SK-N-MC (cell line): ENCODE data around the gene EVL.

ENCODE experiments used
- DNase-seq: peaks from one replicate; pipeline ENCODE4 v3.0.0-alpha.2; 2011; ENCODE audit warnings: low read depth, low spot score
- H3K27ac ChIP-seq: fragments of 200-600 bp; sonication (generic); 2 replicates; pipeline ENCODE4 v1.5.1; 2016; ENCODE audit warnings: mixed run types
- H3K36me3 ChIP-seq: fragments of 200-600 bp; sonication (generic); 2 replicates; pipeline ENCODE4 v1.6.1; 2017; ENCODE audit warnings: antibody characterized with exemption, low read length, mixed read lengths; ENCODE audit not compliant: insufficient read depth
- H3K4me3 ChIP-seq: fragments of 200-600 bp; sonication (generic); 2 replicates; pipeline ENCODE4 v1.5.1; 2016
- H3K9ac ChIP-seq: fragments of 200-600 bp; sonication (generic); 2 replicates; pipeline ENCODE4 v1.8.0; 2017; ENCODE audit warnings: mixed run types, mixed read lengths; ENCODE audit not compliant: insufficient read length
- H3K9me3 ChIP-seq: fragments of 200-600 bp; sonication (generic); 2 replicates; pipeline ENCODE4 v1.6.1; 2017; ENCODE audit warnings: low read depth, mild to moderate bottlenecking, antibody characterized with exemption, low read length, moderate library complexity, mixed read lengths
- EZH2 ChIP-seq: fragments of 200-600 bp; sonication (generic); IDR thresholded peaks from one replicate; pipeline ENCODE4 v1.6.1; 2017; ENCODE audit warnings: antibody characterized with exemption
- FOXP2 ChIP-seq: optimal IDR thresholded peaks from 2 replicates; pipeline ENCODE3; 2011; ENCODE audit warnings: mild to moderate bottlenecking, moderate library complexity; ENCODE audit not compliant: insufficient read depth; ENCODE audit errors: extremely low read length, control extremely low read depth
- POLR2AphosphoS5 ChIP-seq: IDR thresholded peaks from 2 replicates; pipeline ENCODE4 v1.6.1; 2012; ENCODE audit warnings: mild to moderate bottlenecking, low read depth, low read length, borderline replicate concordance

EVL gene

DNA sequence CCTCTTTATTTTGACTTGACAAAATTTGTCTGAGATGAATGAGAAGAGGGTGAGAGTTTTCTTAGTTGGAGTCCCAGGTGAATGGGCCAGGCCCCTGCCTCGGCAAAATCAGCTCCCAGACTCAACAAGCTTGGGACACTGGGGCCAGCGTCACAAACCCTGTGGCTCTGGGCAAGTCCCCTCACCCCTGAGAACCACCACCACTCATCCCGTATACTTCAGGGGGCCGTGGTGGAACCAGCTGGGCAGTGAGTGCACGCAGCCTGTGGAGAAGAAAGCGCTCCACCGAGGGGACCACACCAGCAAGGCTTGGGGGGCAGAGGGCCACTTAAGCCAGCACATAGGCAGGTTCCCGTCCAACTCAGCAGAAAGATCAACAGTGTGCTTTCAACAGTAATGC, 54.0 kb downstream of the EVL start:
- no peak overlapping the region for H3K27ac ChIP-seq
- no peaks in the 10 kb centered on the region for H3K9me3 ChIP-seq
- H3K9ac ChIP-seq: no peak overlapping the region
- no peak overlapping the region for H3K4me3 ChIP-seq
- H3K36me3 ChIP-seq: no peaks in the 10 kb centered on the region
- DNase-seq: no peak
- TF ChIP-seq FOXP2 (no peak), EZH2 (no peak), POLR2AphosphoS5 (no peak)

DNA sequence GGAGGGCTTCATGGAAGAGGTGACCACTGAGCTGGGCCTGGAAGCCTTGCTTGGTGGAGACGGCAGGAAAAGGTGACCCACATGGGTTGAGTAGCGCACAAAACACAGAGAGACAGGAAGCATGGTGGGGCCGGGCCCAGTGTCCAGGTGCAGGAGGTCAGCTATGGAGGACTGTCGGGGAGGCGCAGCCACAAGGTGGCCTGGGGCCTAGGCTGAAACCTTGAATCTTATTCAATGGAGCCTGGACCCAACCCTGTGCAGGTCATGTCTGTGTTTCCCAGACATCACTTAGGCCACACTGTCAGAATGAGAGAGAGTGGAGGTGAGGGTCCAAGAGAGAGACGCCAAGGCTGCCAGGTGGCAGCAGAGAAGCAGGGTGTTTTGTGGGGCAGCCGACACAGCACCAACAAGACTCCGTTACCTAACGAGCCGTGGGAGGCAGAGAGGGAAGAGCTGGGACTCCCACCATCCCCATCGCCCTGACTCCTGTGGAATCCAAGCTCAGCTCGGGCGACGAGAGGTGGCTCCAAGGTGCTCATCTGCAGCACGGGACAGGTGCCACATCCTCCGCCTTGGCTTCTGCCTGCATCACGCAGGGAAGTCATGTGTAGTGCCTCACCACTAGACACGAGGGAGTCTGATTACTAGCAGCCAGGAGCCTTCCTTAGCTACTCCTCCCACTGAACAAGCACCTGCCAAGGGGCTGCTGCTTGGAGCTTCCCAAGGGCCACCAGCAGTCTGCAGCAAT, 55.5 kb downstream of the EVL start:
- Histone ChIP-seq H3K9ac (no peak overlapping the region), H3K27ac (no peak overlapping the region), H3K9me3 (no peaks in the 10 kb centered on the region), H3K4me3 (no peak overlapping the region), H3K36me3 (no peaks in the 10 kb centered on the region)
- TF ChIP-seq FOXP2 (no peak), POLR2AphosphoS5 (no peak), EZH2 (no peak)
- no peak for DNase-seq

DNA sequence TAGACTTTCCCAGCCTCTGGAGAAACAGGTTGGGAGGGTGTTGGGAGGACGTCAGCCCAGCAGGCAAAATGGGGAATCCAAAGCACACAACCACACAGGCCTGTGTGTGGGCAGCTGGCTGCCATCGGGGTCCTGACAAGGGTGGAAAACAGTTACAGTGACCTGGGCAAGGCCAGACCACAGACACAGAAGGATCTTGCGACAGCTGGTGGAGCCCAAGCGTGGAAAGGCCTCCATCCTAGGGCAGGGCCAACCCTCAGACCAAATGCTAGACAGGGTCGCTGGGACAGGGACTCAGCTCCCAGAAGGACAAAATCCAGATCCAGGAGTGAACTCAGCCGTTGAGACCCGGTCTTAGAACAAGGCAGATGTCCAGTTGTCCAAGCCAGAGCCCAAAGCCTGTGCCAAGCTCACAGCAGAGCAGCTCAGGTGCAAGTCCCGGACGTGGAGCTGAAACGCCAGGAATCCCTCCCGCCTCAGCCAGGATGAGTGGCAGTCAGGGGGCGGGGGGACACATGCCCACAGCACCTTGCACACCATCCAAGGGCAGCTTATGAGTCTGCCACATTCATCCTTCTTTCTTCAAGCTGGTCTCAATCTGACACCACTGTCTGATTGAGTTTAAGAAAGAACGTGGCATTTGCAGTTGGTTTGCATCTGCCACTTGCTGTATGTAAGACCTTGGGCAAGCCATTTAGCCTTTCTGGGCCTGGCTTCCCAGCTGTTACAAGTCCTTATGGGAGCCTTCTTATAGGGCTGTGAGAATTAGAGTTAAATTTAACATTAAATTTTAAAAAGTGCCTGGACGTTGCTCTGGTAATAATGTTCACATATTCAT, 56.6 kb downstream of the EVL start:
- no peak overlapping the region for H3K27ac ChIP-seq
- no peaks in the 10 kb centered on the region; the same call in 1 of the 2 replicates for H3K36me3 ChIP-seq
- no peak overlapping the region for H3K9ac ChIP-seq
- no peaks in the 10 kb centered on the region for H3K9me3 ChIP-seq
- no peak for DNase-seq
- H3K4me3 ChIP-seq: no peak overlapping the region
- TF ChIP-seq EZH2: no peak
- no peak for TF ChIP-seq POLR2AphosphoS5
- no peak for TF ChIP-seq FOXP2

DNA sequence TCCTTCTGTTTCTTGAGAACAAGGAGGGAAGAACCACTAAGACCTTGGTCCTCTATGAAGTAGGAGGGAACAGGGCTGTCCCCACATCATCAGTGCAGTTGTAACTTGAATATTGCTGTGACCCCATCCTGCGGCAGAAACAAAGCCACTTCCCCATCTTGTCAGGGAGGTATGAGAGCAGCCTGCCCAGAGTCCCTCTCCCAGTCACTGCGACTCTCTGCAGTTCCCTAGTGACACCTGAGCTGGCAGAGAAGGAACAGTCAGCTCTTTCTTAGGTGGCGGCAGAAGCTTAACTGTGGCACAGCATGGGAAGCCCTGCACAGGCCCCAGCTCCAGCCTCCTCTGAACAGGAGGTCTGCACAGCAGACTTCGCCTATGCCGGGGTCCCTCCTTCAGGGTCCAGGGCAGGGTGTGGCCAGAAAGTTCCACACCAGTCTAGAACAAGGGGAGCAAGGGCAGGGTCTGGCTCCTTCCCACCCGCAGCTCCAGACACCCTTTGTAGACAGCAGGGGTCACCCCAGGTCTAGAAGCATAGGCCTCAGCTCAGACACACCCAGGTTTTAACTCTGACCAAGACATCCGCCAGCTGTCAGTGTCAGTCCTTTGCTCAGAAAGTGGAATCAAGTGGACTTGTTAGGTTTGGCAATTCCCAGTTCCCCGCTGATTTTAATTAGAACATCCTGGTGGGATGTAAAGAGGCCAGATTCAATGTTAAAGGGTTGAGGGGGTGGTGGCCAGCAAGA, 57.4 kb downstream of the EVL start:
- Histone ChIP-seq H3K4me3 (no peak overlapping the region), H3K9me3 (no peaks in the 10 kb centered on the region), H3K9ac (no peak overlapping the region), H3K36me3 (no peaks in the 10 kb centered on the region; the same call in 1 of the 2 replicates), H3K27ac (no peak overlapping the region)
- TF ChIP-seq EZH2: no peak
- no peak for TF ChIP-seq POLR2AphosphoS5
- TF ChIP-seq FOXP2: no peak
- DNase-seq: no peak

DNA sequence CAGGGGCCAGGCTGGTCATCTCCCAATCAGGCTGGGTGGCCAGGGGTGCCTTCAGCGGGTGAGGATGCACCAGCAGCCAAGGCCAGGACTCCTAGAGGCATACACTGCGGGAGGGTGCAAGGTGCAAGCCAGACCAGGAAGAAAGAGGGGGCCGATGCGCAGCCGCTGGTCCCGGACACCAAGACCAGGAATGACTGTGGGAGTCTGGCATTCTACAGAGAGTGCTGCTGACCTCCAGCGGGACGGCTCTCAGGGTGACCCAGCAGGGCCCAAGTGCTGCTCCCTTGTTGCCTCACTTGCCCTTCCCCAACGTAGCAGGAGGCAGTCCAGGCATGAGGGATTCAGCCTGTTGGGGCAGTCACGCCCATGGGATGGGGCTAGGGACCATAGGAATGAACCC, 58.4 kb downstream of the EVL start:
- no peak overlapping the region for H3K9ac ChIP-seq
- no peak overlapping the region for H3K4me3 ChIP-seq
- DNase-seq: no peak
- no peak overlapping the region for H3K27ac ChIP-seq
- no peaks in the 10 kb centered on the region for H3K9me3 ChIP-seq
- H3K36me3 ChIP-seq: no peaks in the 10 kb centered on the region; the same call in 1 of the 2 replicates
- TF ChIP-seq FOXP2 (no peak), EZH2 (no peak), POLR2AphosphoS5 (no peak)

DNA sequence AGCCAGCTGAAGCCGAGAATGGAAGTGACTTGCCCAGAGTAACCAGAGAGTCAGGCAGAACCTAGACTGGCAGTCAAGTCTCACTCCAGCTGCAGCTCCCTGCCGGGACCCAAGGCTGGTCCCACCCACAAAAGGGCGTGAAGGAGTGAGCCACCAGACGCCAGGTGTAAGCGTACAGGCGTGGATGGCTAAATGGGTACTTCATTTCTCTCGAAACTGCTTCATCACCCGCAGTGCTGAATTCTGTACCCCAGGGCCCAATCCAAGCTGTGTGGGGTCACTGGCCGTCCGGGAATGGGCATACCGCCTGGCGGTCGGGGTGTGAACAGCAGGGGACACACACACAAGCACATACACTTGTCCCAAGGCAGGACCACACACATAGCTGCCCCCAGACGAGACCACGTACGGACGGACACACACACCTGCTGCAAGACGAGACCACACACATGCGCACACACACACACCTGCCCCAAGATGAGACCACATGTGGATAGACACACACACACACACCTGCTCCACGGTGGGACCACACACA, 59.4 kb downstream of the EVL start:
- H3K27ac ChIP-seq: no peak overlapping the region
- TF ChIP-seq EZH2 (no peak), FOXP2 (no peak), POLR2AphosphoS5 (no peak)
- H3K4me3 ChIP-seq: no peak overlapping the region
- no peak overlapping the region for H3K9ac ChIP-seq
- no peaks in the 10 kb centered on the region; the same call in 1 of the 2 replicates for H3K36me3 ChIP-seq
- H3K9me3 ChIP-seq: no peaks in the 10 kb centered on the region
- DNase-seq: no peak

DNA sequence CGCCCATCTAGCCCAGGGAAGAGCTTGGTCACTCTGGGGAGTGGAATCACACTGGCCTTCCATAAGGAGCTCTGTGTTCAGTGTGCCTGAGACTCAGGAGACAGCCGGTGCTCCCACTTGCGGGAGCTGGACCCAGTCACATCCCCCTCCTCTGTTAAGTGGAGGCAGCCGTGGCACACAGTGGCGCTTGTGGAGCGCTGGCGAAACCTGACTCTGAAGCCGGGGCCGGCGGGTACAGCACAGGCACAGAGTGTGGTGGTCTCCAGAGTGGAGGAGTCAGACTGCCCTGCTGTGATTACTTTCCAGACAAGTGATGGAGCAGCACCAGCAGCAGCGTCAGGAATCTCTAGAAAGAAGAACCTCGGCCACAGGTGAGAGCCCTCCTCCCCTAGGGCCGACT, 61.2 kb downstream of the EVL start:
- Histone ChIP-seq H3K4me3 (no peak overlapping the region), H3K36me3 (no peaks in the 10 kb centered on the region; the same call in 1 of the 2 replicates), H3K27ac (no peak overlapping the region), H3K9ac (no peak overlapping the region), H3K9me3 (no peaks in the 10 kb centered on the region)
- DNase-seq: no peak
- TF ChIP-seq POLR2AphosphoS5: no peak
- TF ChIP-seq FOXP2: no peak
- TF ChIP-seq EZH2: no peak

DNA sequence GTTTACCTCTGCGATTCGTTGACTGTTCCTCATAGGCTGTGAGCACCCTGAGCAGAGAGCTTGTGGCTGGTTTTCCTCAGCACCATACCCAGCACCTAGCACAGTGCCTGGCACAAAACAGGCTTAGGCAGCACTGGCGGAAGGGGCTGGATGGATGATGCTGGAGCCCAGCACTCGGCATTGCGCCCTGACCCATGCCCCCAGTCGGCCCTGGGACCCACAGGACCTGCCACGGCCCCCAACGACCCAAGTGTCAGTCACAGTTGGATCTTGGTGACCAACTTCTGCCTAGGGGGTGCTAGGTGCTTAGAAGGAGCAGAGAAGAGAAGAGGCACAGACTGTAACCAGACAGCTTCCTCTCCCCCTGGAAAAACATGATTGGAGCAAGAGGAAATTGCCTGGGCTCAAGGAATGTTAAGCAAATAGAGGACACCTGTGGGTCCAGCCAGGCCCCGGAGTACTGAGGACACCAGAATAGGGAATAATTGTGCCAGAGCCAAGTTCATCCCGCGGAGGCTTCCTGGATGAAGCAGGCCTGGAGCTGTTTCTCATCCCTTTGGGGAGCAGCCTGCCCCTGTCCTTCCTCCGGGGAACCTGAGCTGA, 62.7 kb downstream of the EVL start:
- Histone ChIP-seq H3K27ac (no peak overlapping the region), H3K4me3 (no peak overlapping the region), H3K36me3 (no peaks in the 10 kb centered on the region; the same call in 1 of the 2 replicates), H3K9me3 (no peaks in the 10 kb centered on the region), H3K9ac (no peak overlapping the region)
- TF ChIP-seq EZH2 (no peak), POLR2AphosphoS5 (no peak), FOXP2 (no peak)
- no peak for DNase-seq
